Ramos (cell line): ENCODE data around the gene SAPCD2.

ENCODE experiments used
- in situ Hi-C: fragments of 300-500 bp; cut with MboI; formaldehyde crosslinking; loops from one replicate; pipeline ENCODE4 v1.14.3; 2022; ENCODE audit warnings: low sequenced_read_pairs; ENCODE audit not compliant: unreplicated experiment

SAPCD2 gene

GRCh38 chr9:137067860-137068538, 2.4 kb downstream of the SAPCD2 start:
- in situ Hi-C loops = loop anchor here (25.0 kb wide), 1 partner anchor 369 kb away; the partner anchor contains the start of gene ENTPD8

DNA sequence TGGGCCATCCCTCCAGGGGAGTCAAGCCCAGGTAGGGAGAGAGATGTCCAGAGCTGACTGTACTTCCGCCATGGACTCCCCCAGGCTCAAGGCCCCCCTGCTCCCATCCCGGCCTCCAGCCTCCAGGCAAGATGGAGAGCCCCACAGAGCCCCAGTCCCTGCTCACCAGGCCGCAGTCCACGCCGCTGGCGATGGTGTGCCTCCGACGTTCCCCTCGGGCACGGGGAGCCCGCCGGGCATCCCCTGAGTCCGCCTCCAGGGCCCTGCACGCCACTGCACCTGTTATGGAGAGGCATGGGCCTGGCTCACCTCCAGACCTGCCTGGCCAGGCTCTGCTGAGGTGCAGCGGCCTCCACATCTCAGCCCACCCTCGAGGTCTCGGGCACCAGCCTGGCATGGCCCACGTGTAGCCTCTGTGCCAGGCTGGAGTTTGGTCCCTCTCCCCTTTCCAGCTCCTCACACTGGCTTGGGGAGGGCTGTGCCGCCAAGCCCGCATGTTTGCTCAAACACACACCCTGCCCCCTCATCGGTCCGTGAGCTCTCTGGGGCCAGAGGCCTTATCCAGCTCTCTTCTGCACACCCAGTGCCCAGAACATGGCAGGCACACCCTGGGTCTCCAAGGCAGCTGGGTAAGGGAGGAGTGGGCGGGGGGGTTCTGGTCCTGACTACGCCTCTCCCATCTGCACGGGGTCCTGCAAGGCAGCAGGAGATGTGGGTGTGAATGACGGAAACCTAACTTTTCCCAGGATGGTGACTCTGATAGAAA, 4.1 kb downstream of the SAPCD2 start:
- in situ Hi-C loops = loop anchor here (25.0 kb wide), 1 partner anchor 371 kb away; the partner anchor contains the start of gene ENTPD8

GRCh38 chr9:137065336-137065967, 4.9 kb downstream of the SAPCD2 start:
- in situ Hi-C loops = loop anchor here (25.0 kb wide), 1 partner anchor 372 kb away; the partner anchor contains the start of gene ENTPD8

GRCh38 chr9:137064880-137065164, 5.5 kb downstream of the SAPCD2 start:
- in situ Hi-C loops = loop anchor here (25.0 kb wide), 1 partner anchor 372 kb away; the partner anchor contains the start of gene ENTPD8

- in situ Hi-C loops = loop anchor here (25.0 kb wide), 1 partner anchor 373 kb away; the partner anchor contains the start of gene ENTPD8
These were observed 6.1 kb downstream of the SAPCD2 start for GRCh38 chr9:137064027-137064879.

DNA sequence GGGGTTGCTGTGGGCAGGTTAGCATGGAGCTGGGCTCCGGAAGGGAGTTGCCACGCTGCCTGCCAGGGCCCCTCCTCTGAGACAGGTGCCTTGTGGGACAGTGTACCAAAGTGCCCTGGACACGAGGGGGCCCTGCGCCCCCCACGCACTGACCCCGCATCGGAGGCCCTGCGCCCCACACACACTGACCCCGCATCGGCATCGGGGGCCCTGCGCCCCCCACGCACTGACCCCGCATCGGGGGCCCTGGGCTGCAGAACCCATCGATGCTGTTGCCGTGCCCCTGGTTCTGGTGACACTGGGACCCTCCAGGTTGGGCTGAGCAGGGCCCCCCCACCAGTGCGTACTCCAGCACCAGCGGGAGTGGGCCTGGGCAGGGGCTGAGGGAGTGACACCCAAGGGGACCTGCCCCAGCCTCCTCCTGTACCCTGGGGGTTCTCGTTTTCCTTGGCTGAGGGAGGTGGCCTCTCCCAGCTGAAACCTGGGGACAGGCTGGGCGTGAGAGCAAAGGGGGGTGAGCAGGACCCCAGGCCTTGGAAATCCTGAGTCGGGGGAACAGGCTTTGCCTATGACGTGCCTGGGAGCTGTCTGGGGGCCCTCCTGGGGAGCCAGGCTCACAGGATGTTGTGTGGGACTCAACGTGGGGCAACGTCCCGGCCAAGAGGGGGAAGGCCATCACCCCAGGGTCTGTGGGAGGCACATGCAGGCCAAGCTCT, 6.9 kb downstream of the SAPCD2 start:
- in situ Hi-C loops = loop anchor here (25.0 kb wide), 1 partner anchor 374 kb away; the partner anchor contains the start of gene ENTPD8

DNA sequence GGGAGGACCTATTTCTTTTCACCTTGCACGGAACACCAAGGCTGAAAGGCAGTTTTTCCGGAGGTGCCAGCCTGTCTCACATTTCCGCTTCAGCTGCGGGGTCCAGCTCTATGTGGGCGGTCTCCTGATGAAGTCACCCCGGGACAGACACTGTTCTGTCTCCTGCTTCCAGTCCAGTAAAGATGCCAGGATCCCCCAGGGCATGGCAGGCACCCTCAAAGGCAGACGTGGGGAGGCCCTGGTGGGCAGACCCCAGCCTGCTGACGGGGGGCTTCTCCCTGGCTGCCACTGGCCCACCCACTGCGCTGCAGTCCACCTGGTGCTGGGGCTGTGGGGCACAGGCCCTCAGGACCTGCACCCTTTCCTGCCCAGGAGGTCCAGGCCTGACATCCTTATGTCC, 7.6 kb downstream of the SAPCD2 start:
- in situ Hi-C loops = loop anchor here (25.0 kb wide), 1 partner anchor 375 kb away; the partner anchor contains the start of gene ENTPD8

- in situ Hi-C loops = loop anchor here (25.0 kb wide), 1 partner anchor 375 kb away; the partner anchor contains the start of gene ENTPD8
These were observed 8.0 kb downstream of the SAPCD2 start for GRCh38 chr9:137062384-137062783.

GRCh38 chr9:137058521-137059234, 11.7 kb downstream of the SAPCD2 start:
- in situ Hi-C loops = loop anchor here (25.0 kb wide), 1 partner anchor 379 kb away; the partner anchor contains the start of gene ENTPD8

DNA sequence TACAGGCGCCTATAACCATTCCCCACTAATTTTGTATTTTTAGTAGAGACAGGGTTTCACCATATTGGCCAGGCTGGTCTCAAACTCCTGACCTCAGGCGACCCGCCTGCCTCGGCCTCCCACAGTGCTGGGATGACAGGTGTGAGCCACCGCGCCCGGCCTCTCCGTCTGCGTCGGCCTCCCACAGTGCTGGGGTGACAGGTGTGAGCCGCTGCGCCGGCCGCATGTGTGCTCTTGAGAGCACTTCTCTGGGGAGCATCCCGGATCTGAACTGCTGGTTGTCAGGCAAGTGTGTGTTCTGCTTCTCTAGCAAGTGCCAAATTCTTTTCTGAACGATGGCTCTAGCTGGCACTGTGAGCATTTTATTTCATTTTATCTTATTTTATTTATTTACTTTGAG, 12.8 kb downstream of the SAPCD2 start:
- in situ Hi-C loops = loop anchor here (25.0 kb wide), 1 partner anchor 380 kb away; the partner anchor contains the start of gene ENTPD8

DNA sequence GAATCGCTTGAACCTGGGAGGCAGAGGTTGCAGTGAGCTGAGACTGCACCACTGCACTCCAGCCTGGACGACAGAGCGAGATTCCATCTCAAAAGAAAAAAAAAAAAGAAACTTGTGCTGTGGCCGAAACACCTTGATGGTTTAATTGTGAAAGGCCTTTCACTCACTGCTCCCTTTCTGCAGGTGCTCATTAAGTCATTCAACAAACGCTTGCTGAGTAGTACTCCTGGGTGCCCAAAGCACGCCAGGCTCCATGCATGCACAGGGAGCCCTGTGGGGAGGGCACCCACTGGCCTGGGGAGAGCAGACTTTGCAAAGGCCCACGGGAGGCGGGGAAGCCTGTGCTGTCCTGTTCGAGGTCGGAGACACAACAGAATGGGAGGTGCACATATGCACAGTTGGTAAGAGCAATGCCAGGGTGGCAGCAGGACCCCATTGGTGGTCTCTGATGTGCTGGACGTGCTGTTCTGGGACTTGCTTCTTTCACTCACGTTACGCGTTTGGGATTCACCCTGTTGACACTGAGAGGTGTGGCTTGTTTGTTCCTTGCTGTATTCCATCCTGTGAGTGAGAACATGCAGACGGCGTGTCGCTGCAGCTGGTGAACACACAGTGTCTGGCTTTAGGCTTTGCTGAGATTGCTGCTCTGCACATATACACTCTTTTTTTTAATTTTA, 13.5 kb downstream of the SAPCD2 start:
- in situ Hi-C loops = loop anchor here (25.0 kb wide), 1 partner anchor 380 kb away; the partner anchor contains the start of gene ENTPD8

DNA sequence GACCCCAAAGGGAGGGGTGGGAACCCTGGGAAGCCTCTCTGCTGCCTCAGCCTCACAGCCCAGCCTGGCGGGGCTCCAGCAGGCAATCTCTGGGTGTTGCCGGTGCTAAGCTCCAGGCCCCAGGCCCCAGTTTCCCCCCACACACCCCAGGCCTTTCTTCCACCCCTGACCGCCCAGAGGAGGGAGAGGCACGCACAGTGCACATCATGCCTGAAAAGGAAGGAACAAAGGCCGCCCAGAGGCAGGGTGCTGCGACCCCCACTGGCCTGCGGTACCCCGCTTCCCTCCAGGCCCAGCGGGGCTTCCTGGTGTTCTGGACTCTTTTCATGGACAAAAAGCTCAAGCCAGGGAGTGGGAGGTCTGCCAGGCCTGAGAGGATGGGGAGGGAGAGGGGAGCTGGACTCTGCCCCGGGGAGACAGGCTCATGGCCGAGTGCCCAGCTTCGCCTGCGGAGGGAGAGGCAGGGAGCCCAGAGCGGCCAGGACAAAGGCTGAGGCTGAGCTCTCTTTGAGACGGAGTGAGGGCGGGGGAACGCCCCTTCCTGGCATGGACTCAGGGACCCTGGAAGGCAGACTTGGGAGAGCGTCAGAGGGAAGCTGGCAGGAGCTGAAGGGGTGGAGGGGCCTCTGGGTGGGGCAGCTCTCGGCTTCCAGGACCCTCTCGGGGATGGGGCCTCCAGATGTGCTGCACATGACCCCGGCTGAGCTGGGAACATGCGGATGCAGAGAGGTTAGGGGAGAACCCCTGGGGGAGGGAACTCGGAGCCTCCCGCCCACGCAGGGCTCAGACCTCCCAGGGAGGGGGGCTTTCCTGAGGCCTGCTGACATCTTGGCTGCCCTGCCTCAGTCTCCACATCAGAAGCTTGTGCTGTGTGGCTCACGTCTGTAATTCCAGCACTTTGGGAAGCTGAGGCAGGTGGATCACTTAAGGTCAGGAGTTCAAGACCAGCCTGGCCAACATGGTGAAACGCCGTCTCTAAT, 14.7 kb downstream of the SAPCD2 start:
- in situ Hi-C loops = loop anchor here (25.0 kb wide), 1 partner anchor 382 kb away; the partner anchor contains the start of gene ENTPD8

GRCh38 chr9:137054932-137055384, 15.4 kb downstream of the SAPCD2 start:
- in situ Hi-C loops = loop anchor here (25.0 kb wide), 1 partner anchor 382 kb away; the partner anchor contains the start of gene ENTPD8

- in situ Hi-C loops = loop anchor here (25.0 kb wide), 1 partner anchor 383 kb away; the partner anchor contains the start of gene ENTPD8
These were observed 16.1 kb downstream of the SAPCD2 start, which contains the start of gene ENTPD2 for GRCh38 chr9:137053944-137054931. ENTPD2 (minus strand) TSS chr9:137054061; CDS start chr9:137053997, 64 bp downstream.
